ENCODE data around the gene TSPOAP1. TPM values are rescaled to one million over a fixed set of nuclear protein-coding genes. Genes with fewer than 3 reads are reported as not detected.

Gene TSPOAP1
- total RNA-seq, 1 experiment from 2014 or later: not detected

GRCh38 chr17:58371300-58371950 is 42.8 kb upstream of the TSPOAP1 start:
- no peak for DNase-seq (ENCODE audit: unreplicated experiment)
- Mint-ChIP-seq H3K4me1 (ENCODE audit: insufficient read depth, unreplicated experiment) (peaks cover 5% of the 10 kb centered on the region), H3K36me3 (ENCODE audit: insufficient read depth, unreplicated experiment) (no peaks in the 10 kb centered on the region), H3K27me3 (ENCODE audit: insufficient read depth, unreplicated experiment) (no peaks in the 10 kb centered on the region), H3K4me3 (ENCODE audit: unreplicated experiment) (no peak overlapping the region), H3K27ac (ENCODE audit: low read depth, unreplicated experiment) (no peak overlapping the region), H3K9me3 (ENCODE audit: unreplicated experiment) (no peaks in the 10 kb centered on the region)
- intact Hi-C loops (cut with micrococcal nuclease): no loop called here
- TF ChIP-seq CTCF (IDR thresholded peaks at IDR 0.05; ENCODE audit: unreplicated experiment): no peak
- ChIA-PET POLR2A (interaction anchor here (1.1 to 1.3 kb wide), 2 partner anchors 9 to 45 kb away, joined by 4 read pairs; no protein-coding TSS in a partner anchor), CTCF (interaction anchor here (0.9 to 1.8 kb wide), 2 partner anchors 7 to 13 kb away, joined by 3 to 4 read pairs; no protein-coding TSS in a partner anchor)
- no TSS peak for BruUV-seq (replicated peaks)

- Mint-ChIP-seq H3K27ac (ENCODE audit: low read depth, unreplicated experiment) (no peak overlapping the region), H3K9me3 (ENCODE audit: unreplicated experiment) (no peaks in the 10 kb centered on the region), H3K4me1 (ENCODE audit: insufficient read depth, unreplicated experiment) (peaks cover 5% of the 10 kb centered on the region), H3K4me3 (ENCODE audit: unreplicated experiment) (no peak overlapping the region), H3K27me3 (ENCODE audit: insufficient read depth, unreplicated experiment) (no peaks in the 10 kb centered on the region), H3K36me3 (ENCODE audit: insufficient read depth, unreplicated experiment) (no peaks in the 10 kb centered on the region)
- TF ChIP-seq CTCF (IDR thresholded peaks at IDR 0.05; ENCODE audit: unreplicated experiment): no peak
- DNase-seq (ENCODE audit: unreplicated experiment): no peak
- POLR2A ChIA-PET: interaction anchor here (0.5 kb wide), 1 partner anchor 1372 kb away, joined by 3 read pairs; no protein-coding TSS in a partner anchor
- intact Hi-C loops (cut with micrococcal nuclease): no loop called here
- CTCF ChIA-PET: interaction anchor here (0.9 kb wide), 1 partner anchor 14 kb away, joined by 3 read pairs; no protein-coding TSS in a partner anchor
- BruUV-seq (replicated peaks): no TSS peak
Measured at GRCh38 chr17:58370716-58371115, 42.1 kb upstream of the TSPOAP1 start.

GRCh38 chr17:58370309-58370708 is 41.7 kb upstream of the TSPOAP1 start:
- TF ChIP-seq CTCF (IDR thresholded peaks at IDR 0.05; ENCODE audit: unreplicated experiment): no peak
- Mint-ChIP-seq H3K36me3 (ENCODE audit: insufficient read depth, unreplicated experiment) (peaks cover 2% of the 10 kb centered on the region), H3K27me3 (ENCODE audit: insufficient read depth, unreplicated experiment) (no peaks in the 10 kb centered on the region), H3K4me1 (ENCODE audit: insufficient read depth, unreplicated experiment) (peaks cover 5% of the 10 kb centered on the region), H3K9me3 (ENCODE audit: unreplicated experiment) (no peaks in the 10 kb centered on the region), H3K4me3 (ENCODE audit: unreplicated experiment) (no peak overlapping the region), H3K27ac (ENCODE audit: low read depth, unreplicated experiment) (no peak overlapping the region)
- no peak for DNase-seq (ENCODE audit: unreplicated experiment)
- ChIA-PET POLR2A (interaction anchor here (0.5 to 1.7 kb wide), 3 partner anchors 18 to 1372 kb away, joined by 3 to 6 read pairs (median 3); partner anchors contain the start of genes RNF43 and SUPT4H1), CTCF (no interaction called here)
- intact Hi-C loops (cut with micrococcal nuclease): no loop called here
- BruUV-seq (replicated peaks): no TSS peak

GRCh38 chr17:58369214-58370031 is 40.8 kb upstream of the TSPOAP1 start:
- CTCF ChIA-PET: no interaction called here
- Mint-ChIP-seq H3K27ac (ENCODE audit: low read depth, unreplicated experiment) (no peak overlapping the region), H3K36me3 (ENCODE audit: insufficient read depth, unreplicated experiment) (peaks cover 5% of the 10 kb centered on the region), H3K27me3 (ENCODE audit: insufficient read depth, unreplicated experiment) (no peaks in the 10 kb centered on the region), H3K4me3 (ENCODE audit: unreplicated experiment) (no peak overlapping the region), H3K9me3 (ENCODE audit: unreplicated experiment) (no peaks in the 10 kb centered on the region), H3K4me1 (ENCODE audit: insufficient read depth, unreplicated experiment) (peaks cover 6% of the 10 kb centered on the region)
- intact Hi-C loops (cut with micrococcal nuclease): no loop called here
- POLR2A ChIA-PET: interaction anchor here (0.6 to 1.7 kb wide), 4 partner anchors 17 to 1284 kb away, joined by 3 to 6 read pairs (median 3); partner anchors contain the start of genes AKAP1, RNF43 and SUPT4H1
- no peak for TF ChIP-seq CTCF (IDR thresholded peaks at IDR 0.05; ENCODE audit: unreplicated experiment)
- no peak for DNase-seq (ENCODE audit: unreplicated experiment)
- BruUV-seq (replicated peaks): no TSS peak
